GM21360 (cell line): Measurements from ENCODE around the gene EIF3F.

ENCODE experiments used
- ATAC-seq: cut with Tn5 transposase; IDR thresholded peaks from one replicate; pipeline ENCODE4 v1.9.1; 2021; ENCODE audit warnings: mild to moderate bottlenecking, moderate library complexity; ENCODE audit not compliant: unreplicated experiment

EIF3F gene

DNA sequence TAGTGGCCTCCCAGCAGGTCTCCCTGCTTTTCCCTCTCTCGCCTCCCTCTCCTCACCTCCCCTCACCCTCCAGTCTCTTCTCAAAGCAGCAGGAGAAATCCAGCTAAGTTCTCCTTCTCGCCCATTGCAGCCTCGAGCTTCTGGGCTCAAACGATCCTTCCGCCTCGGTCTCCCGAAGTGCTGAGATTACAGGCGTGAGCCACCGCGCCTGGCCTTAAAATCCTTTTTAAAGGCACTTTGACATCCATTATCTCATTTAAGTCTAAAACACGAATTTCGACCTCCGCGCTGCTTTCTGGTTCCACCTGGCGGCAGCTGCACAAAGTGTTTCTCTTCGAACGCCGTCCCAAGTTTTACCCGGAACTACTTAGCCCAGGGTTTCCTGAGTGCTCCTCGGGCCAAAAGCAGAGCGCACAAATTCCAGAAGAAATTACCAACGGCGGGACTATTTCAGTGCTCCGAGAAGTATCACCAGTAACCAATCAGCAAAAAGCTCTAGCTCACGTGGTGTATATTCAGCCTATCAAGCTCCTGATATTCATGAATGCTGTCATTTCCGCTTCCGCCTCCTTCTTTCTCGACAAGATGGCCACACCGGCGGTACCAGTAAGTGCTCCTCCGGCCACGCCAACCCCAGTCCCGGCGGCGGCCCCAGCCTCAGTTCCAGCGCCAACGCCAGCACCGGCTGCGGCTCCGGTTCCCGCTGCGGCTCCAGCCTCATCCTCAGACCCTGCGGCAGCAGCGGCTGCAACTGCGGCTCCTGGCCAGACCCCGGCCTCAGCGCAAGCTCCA is at the start of gene EIF3F:
TSS of gene EIF3F (plus strand) at position 570 of the 792 bp plus-strand sequence. CDS start at position 586, 16 bp downstream.
- peak; percentile 96 for ATAC-seq

DNA sequence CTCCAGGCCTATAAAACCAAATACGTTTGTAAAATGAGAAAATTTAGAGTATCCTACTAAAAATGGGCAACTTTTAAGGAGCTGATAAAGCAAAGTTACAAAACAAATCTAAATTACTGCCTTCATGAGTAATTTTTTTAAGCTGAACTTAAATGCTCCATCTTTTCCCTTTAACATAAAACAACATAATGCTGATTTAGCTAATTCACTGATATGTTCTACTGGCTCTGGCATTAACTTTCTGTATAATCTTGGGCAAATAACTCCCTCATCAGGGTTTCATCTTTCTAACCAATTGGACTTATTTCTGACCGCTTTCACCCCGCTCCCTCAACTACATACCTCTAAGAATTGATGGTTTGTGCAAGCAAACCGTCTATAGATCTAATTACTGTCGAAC is 46.0 kb upstream of the EIF3F start:
- no peak for ATAC-seq

GRCh38 chr11:7941608-7942007 is 45.5 kb upstream of the EIF3F start, which contains the start of gene OR10A3:
Gene OR10A3, minus strand, starts transcription at chr11:7941708. Its CDS starts 2,188 bp downstream, at chr11:7939520.
- ATAC-seq: no peak

- ATAC-seq: no peak
Observed at GRCh38 chr11:7944123-7944522, 43.0 kb upstream of the EIF3F start.

DNA sequence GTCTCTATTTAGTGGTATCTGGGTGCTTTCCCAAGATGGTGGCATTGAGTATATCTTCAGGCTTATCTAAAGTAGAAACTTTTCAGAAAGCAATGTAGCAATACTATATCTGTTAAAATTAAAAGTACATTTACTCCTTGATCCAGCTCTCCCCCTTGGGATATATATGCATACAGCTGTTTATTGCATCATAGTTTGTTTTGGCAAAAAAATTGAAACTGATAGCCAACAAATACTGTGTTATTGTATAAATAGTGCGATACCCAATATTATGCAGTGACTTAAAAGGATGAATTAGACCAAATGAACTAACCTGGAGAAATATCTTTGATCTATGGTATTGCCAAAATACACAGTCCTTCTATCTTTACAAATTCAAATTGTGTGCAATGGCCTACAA is 37.2 kb upstream of the EIF3F start:
- no peak for ATAC-seq

DNA sequence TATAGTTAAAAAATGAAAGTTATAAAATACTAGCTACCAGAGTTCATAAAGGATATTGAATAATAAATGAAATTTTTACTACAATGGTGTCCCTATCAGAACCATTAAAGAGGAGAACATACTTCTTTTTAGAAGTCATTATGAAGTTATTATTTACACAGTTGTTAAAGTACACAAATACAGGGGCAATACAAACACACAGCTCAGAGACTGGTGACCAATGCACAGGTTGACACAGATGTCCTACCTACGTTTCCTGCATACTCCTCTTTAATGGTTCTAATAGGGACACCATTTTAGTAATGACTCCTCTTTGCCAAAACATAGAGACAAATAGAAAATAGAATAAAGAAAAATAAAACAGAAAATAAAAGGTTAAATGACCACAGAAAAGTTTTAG is 31.9 kb upstream of the EIF3F start:
- no peak for ATAC-seq

DNA sequence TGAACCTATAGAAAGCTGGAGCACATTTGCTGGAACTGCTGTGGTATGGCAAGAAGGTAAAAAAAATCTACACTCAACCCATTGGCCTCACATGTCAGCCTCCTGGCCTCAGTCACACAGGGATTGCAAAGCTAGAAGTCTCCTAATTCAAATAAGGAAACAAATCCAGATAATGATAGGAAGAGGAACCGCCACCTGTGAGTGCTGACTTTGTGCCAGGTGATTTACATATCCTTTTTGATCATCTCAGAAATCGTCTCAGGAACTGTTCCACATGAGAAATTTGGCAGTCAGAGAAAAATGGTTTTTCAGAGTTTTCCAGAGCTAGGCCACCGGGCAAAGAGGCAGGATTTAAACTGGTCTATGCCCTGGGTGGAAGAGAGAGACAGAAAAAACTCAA is 22.9 kb upstream of the EIF3F start:
- ATAC-seq: no peak

GRCh38 chr11:7964873-7965272 is 22.3 kb upstream of the EIF3F start:
- ATAC-seq: no peak

GRCh38 chr11:7965386-7965785 is 21.8 kb upstream of the EIF3F start, which contains the start of gene NLRP10:
Gene NLRP10, minus strand, starts transcription at chr11:7965447. Its CDS starts 1,952 bp downstream, at chr11:7963495.
- ATAC-seq: no peak

DNA sequence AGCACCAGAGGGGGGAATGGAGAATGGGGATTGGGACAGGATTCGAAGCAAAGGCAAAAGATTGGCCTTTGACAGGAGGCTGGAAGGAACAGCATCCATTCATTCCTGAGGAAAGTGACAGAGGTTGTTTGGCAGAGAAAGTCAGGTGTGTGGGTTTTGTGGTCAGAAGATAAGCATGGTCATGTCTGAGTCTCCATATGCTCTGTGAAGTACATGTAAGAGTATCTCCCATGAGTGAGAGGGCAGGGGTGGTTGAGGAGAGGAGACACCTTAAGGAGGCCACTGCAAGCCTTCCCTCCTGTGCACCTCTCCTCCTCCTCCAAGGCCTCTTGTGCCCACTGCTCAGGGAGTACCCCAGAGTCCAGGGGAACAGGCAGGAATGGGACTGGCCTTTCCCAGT is 20.0 kb upstream of the EIF3F start:
- no peak for ATAC-seq

DNA sequence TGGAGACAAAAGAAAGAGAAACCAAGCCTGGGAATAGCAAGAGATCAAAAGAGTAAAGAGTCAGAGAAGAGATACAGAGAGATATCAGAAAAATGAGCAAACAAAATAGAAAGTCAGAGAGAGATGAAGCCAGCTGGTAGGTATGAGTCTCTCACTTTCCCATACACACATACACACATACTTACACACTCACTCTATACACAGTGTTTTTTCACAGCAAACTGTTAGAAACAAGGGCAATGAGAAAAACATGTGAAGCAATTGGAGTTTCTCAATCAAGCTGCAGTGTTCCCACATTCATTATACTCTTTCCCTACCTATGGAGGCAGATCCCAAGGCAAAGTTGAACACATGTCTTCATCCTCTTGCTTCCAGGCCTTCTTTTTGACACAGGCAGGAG is 19.3 kb upstream of the EIF3F start:
- no peak for ATAC-seq

DNA sequence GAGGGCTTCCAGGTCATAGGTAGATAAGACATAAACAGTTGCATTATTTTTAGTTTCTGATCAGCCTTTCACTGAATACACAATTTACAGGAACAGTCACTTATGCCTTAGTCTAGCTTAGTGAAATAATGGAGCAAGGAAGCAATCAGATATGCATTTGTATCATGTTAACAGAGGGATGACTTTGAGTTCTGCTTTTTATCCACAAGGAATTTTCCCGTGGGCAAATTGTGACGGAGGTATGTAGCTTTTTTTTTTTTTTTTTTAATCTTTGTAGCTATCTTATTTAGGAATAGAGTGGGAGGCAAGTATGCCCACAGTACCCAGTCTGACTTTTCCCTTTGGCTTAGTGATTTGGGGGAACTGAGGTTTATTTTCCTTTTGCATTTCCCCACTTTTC is 18.5 kb upstream of the EIF3F start:
- ATAC-seq: no peak

DNA sequence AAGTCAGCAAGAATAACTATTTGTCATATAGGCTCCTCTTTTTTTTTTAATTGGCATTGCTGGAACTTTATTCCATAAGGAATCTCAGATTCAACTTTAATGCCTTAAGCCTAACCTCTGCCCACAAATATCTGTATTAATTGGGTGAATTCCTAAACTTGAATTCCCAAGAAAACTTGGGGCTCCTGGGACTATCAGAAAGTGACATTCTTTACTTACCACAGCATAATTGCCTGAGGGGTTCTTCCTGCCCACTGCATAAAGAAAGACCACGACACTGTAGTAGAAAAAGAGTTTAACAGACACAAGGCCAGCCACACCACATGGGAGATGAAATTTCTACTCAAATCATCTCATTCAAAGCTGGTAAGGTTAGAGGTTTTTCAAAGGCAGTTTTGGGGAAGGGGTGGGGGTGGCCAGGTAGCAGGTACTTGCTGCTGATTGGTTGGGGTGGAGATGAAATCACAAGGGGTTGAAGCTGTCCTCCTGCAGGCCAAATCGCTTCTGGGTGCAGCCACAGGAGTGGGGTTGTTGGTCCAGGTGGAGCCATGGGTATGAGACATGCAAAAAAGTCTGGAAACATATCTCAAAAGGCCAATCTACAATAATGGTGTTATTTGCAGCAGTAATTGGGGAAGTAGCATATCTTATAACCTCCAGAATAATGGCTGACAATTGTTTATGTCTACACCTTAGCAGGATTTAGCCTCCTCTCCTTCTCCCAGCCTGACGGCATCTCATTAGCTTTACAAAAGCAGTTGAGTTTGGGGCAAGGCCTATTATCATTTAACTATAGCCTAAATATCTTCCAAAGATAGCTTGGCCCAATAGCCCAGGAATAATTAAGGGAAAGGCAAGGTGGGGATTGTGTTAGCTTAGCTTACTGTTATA is 17.1 kb upstream of the EIF3F start:
- no peak for ATAC-seq

DNA sequence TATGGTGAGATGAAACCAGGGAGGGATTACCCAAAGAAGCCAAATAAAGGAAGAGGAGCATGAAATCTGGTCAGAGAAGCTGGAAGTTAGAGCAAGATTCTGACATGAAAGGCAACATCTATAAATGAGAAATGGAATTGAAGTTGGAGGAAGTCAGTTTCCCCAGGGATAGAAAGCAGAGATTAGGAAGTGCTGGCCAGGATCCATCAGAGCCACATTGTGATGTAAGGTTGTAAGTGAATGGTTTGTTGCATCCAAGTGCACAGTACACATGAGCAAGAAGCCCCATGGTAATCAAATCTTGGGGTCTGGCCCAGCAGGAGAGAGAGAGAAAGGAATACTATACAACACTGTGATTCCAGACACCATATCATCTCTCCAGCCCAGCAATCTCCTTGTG is 15.3 kb upstream of the EIF3F start:
- no peak for ATAC-seq

GRCh38 chr11:7973011-7973410 is 14.1 kb upstream of the EIF3F start:
- no peak for ATAC-seq

GRCh38 chr11:7974668-7975067 is 12.5 kb upstream of the EIF3F start:
- no peak for ATAC-seq

GRCh38 chr11:7977232-7977917 is 9.8 kb upstream of the EIF3F start:
- ATAC-seq: no peak

- ATAC-seq: no peak
Observed at GRCh38 chr11:7981619-7982157, 5.4 kb upstream of the EIF3F start.

DNA sequence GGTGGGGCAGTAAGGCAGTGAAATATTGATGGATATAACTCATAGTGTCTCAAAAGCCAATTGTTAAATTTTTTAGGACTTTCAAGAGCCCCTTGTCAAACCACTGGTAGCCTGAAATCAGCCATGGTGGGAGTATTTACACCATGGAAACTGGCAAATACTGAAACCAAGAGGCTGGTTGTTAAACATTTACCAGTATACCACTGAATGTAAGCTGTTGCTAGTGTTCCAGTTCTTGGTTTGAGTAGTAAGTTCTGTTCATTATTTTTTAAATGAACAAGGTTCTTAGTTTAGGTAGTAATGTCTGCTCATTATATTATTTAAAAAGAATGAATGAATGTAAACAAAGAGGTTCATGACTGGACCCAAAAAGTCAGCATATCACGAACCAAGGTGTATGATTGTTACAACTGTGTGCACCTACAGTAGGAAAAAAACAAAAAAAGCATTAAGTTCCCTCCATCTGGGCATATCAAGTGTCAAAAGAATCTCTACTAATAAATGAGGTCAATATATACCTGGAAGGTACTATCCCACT is 4.5 kb upstream of the EIF3F start:
- ATAC-seq: no peak

DNA sequence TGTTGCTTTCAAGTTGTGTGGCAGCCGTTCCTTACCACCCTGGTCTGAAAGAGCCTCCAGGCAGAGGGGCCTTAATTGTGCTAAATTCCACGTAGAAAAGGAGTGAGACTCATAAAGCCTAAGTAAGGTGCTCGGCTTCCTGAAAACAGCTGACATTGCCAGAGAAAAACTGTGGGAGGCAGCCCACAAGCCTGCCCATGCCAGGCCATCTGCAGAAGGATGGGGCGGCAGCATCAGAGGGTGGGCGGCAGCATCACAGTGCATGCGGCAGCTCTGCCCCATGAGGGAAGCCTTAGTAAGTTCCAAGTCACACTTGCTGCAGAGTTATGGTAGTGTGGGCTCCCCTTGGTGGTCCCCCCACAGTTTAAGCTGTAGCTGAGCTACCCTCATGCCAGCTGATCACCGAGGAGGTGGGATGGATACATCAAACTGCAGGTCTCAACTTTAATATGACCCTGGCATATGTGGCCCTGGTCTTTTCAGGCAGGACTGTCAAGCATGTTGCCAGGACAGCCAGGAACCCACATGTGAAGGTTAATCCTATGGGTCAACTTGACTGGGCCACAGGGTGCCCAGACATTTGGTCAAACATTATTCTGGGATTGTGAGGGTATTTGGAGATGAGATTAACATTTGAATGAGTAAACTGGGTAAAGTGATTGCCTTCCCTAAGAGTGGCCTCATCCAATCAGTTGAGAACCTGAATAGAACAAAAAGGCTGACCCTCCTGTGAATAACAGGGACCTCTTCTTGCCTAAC is 3.1 kb upstream of the EIF3F start:
- no peak for ATAC-seq
